Vagina (tissue), 2 donors: ENCODE measurements around the gene ASPDH. TPM values are rescaled to one million over a fixed set of nuclear protein-coding genes. Genes with fewer than 3 reads are reported as not detected.

ENCODE experiments used
- DNase-seq, 2 donors: peaks; one replicate each; pipeline ENCODE4 v3.0.0-alpha.2; 2017; ENCODE audit errors: extremely low spot score in 2 of 2
- H3K27ac ChIP-seq: fragments of 200-600 bp; sonication (generic); one replicate; pipeline ENCODE4 v1.5.1; 2019
- H3K27me3 ChIP-seq: fragments of 200-600 bp; sonication (generic); one replicate; pipeline ENCODE4 v1.5.1; 2019
- H3K36me3 ChIP-seq, 2 donors: fragments of 200-600 bp; sonication (generic); one replicate each; pipeline ENCODE4 v1.5.1; 2017 to 2019
- H3K4me1 ChIP-seq: fragments of 200-600 bp; sonication (generic); one replicate; pipeline ENCODE4 v1.5.1; 2019
- H3K4me3 ChIP-seq, 2 donors: fragments of 200-600 bp; sonication (generic); 1 replicate in 1 of 2; 2 replicates in 1 of 2; pipeline ENCODE4 v1.5.1; 2016 to 2019
- H3K9me3 ChIP-seq: fragments of 200-600 bp; sonication (generic); one replicate; pipeline ENCODE4 v1.5.1; 2019
- CTCF ChIP-seq, 3 experiments: fragments of 450-650 bp in 2 of 3; fragments of 200-600 bp in 1 of 3; sonication (generic) in 1 of 3; IDR thresholded peaks; one replicate each; pipeline ENCODE4 v1.5.1; 2017 to 2019; ENCODE audit warnings: antibody characterized with exemption in 3 of 3, mild to moderate bottlenecking in 2 of 3, moderate library complexity in 2 of 3
- POLR2A ChIP-seq, 2 donors: fragments of 450-650 bp; IDR thresholded peaks; one replicate each; pipeline ENCODE4 v1.6.1; 2017; ENCODE audit warnings: antibody characterized with exemption in 2 of 2, mild to moderate bottlenecking in 2 of 2, moderate library complexity in 2 of 2
- POLR2AphosphoS5 ChIP-seq, 2 donors: sonication (generic); formaldehyde crosslinking; IDR thresholded peaks; one replicate each; pipeline ENCODE4 v1.9.0; 2017; ENCODE audit warnings: antibody characterized with exemption in 2 of 2, mild to moderate bottlenecking in 2 of 2, low read depth in 1 of 2; ENCODE audit not compliant: insufficient read depth in 1 of 2
- intact Hi-C: fragments of 100-400 bp; cut with DNase I; formaldehyde crosslinking; loops from one replicate; pipeline ENCODE4 v1.15.1; 2023
- total RNA-seq: library from RNA; depleted of rRNA; stranded (reverse); fragments of >200 nt; gene quantifications from one replicate; pipeline ENCODE4 v1.2.3, GENCODE V29; 2016

The ASPDH gene
- total RNA-seq, 1 donor from 2014 or later = not detected

- Histone ChIP-seq H3K27me3 (no peaks in the 10 kb centered on the region), H3K4me1 (no peaks in the 10 kb centered on the region), H3K9me3 (no peaks in the 10 kb centered on the region), H3K4me3 (no peak overlapping the region), H3K27ac (no peak overlapping the region), H3K36me3 (no peaks in the 10 kb centered on the region)
- TF ChIP-seq POLR2A (IDR thresholded peaks at IDR 0.05) = no peak
- no peak for TF ChIP-seq POLR2AphosphoS5 (IDR thresholded peaks at IDR 0.05; ENCODE audit: insufficient read depth in 1 of 2, low read depth in 1 of 2)
- no peak for TF ChIP-seq CTCF (IDR thresholded peaks at IDR 0.05)
- DNase-seq = no peak
- intact Hi-C loops = no loop called here
These were observed 19.3 kb downstream of the ASPDH start for GRCh38 chr19:50494186-50495019.

GRCh38 chr19:50493171-50493570 lies 20.5 kb downstream of the ASPDH start:
- Histone ChIP-seq H3K27ac (no peak overlapping the region), H3K36me3 (no peaks in the 10 kb centered on the region), H3K4me3 (no peak overlapping the region), H3K4me1 (no peaks in the 10 kb centered on the region), H3K27me3 (no peaks in the 10 kb centered on the region), H3K9me3 (no peaks in the 10 kb centered on the region)
- intact Hi-C loops = no loop called here
- no peak for DNase-seq
- no peak for TF ChIP-seq CTCF (IDR thresholded peaks at IDR 0.05)

- intact Hi-C loops = no loop called here
- DNase-seq = no peak
- no peak overlapping the region for H3K4me3 ChIP-seq
- no peaks in the 10 kb centered on the region for H3K27me3 ChIP-seq
- H3K27ac ChIP-seq = no peak overlapping the region
- TF ChIP-seq POLR2AphosphoS5 (IDR thresholded peaks at IDR 0.05; ENCODE audit: insufficient read depth in 1 of 2, low read depth in 1 of 2) = no peak
- TF ChIP-seq POLR2A (IDR thresholded peaks at IDR 0.05) = no peak
- no peak for TF ChIP-seq CTCF (IDR thresholded peaks at IDR 0.05)
- no peaks in the 10 kb centered on the region for H3K36me3 ChIP-seq
- H3K9me3 ChIP-seq = no peaks in the 10 kb centered on the region
- H3K4me1 ChIP-seq = no peaks in the 10 kb centered on the region
These were observed 21.2 kb downstream of the ASPDH start for GRCh38 chr19:50492303-50493052.

GRCh38 chr19:50490991-50491472 lies 22.7 kb downstream of the ASPDH start:
- Histone ChIP-seq H3K27me3 (no peaks in the 10 kb centered on the region), H3K9me3 (no peaks in the 10 kb centered on the region), H3K4me3 (no peak overlapping the region), H3K4me1 (no peaks in the 10 kb centered on the region), H3K27ac (no peak overlapping the region), H3K36me3 (no peaks in the 10 kb centered on the region)
- DNase-seq = no peak
- intact Hi-C loops = no loop called here
- no peak for TF ChIP-seq POLR2A (IDR thresholded peaks at IDR 0.05)
- TF ChIP-seq CTCF (IDR thresholded peaks at IDR 0.05) = no peak
- no peak for TF ChIP-seq POLR2AphosphoS5 (IDR thresholded peaks at IDR 0.05; ENCODE audit: insufficient read depth in 1 of 2, low read depth in 1 of 2)

- no peak for TF ChIP-seq POLR2AphosphoS5 (IDR thresholded peaks at IDR 0.05; ENCODE audit: insufficient read depth in 1 of 2, low read depth in 1 of 2)
- no peak for TF ChIP-seq CTCF (IDR thresholded peaks at IDR 0.05)
- no peak for TF ChIP-seq POLR2A (IDR thresholded peaks at IDR 0.05)
- no peak overlapping the region for H3K4me3 ChIP-seq
- H3K27me3 ChIP-seq = no peaks in the 10 kb centered on the region
- no peaks in the 10 kb centered on the region for H3K9me3 ChIP-seq
- H3K4me1 ChIP-seq = no peaks in the 10 kb centered on the region
- H3K36me3 ChIP-seq = no peaks in the 10 kb centered on the region
- intact Hi-C loops = no loop called here
- H3K27ac ChIP-seq = no peak overlapping the region
- DNase-seq = no peak
These were observed 23.3 kb downstream of the ASPDH start for GRCh38 chr19:50490411-50490811.
